ENCODE results near the gene ARHGAP26.

GRCh38 chr5:143199843-143200242 lies 429.7 kb downstream of the ARHGAP26 start:
- TF ChIP-seq POLR2A (IDR thresholded peaks at IDR 0.05) (no peak), CTCF (IDR thresholded peaks at IDR 0.05) (no peak)
